Hematopoietic multipotent progenitor cell treated with erythropoietin and hydrocortisone succinate and interleukin-3 and kit ligand, for 4 days (in vitro differentiated cells): ENCODE data around the gene KRTAP10-6.
"Not testable (repeated sequence)": the region's sequence is repeated elsewhere in the genome, so short reads cannot be mapped to it uniquely, and the experiment has no call there.

ENCODE experiments used
- DNase-seq: peaks from one replicate; pipeline ENCODE4 v3.0.0-alpha.2; 2015

KRTAP10-6 gene

DNA sequence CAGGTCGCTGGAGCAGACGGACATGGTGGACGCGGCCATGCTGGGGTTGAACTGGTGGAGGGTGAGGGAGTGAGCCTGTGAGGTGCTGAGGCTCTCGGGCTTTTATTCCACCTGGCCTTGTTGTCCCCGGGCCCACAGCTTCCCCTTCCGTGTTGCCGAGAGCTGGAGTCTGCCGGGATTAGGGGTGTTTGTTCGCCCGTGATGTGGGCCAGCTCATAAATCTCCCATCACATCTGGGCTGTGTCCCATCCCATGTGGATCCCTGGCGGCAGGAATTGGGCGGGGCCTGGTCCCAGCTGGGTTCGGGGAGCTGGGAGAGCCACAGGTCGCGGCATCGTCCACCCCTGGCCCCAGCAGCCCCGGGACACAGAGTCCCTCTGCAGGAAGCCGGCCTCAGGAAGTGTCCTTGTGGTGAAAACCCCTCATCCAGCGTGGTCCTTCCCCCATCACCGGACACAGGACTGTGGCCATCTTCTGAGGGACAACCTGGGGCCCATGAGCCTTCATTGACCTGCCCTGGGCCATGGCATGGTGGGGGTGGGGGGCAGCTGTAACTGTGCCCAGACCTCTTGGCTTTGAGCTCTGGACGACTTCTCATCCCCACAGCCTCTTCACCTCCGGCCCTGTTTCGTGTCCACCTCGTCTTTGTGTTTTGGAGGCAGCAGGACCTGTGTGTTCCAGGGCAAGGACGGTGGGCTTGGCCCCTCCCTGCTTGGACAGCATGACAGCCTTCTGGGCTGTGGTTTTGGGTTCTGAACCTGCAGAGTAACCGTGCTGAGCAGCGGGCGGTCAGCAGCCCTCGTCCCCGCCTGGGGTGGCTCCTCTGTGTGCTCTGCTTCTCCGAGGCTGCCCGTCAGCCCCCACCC, at the start of gene KRTAP10-6:
KRTAP10-6 (minus strand) TSS at position 60 of the 866 bp plus-strand sequence; CDS start at position 39, 21 bp downstream.
- no peak for DNase-seq

GRCh38 chr21:44640761-44641160, 48.5 kb upstream of the KRTAP10-6 start:
- DNase-seq, result no peak

DNA sequence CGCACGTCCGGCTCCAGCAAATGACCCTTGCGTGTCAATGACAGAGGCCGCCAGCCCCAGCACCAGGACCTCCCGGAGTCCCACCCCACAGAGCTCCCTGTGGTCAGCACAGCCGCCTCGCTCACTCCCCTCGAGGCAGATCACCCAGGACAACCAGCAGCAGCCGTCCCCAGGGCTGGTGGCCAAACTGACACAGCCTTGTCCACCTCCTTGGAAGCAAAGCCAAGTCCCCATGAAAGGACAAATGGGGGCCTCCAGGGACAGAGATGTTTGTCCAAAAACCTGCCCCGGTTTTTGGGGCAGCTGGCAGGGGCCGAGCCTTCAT, 47.0 kb upstream of the KRTAP10-6 start:
- DNase-seq, result no peak

GRCh38 chr21:44638506-44639330, 46.4 kb upstream of the KRTAP10-6 start:
- not testable (repeated sequence) for DNase-seq

DNA sequence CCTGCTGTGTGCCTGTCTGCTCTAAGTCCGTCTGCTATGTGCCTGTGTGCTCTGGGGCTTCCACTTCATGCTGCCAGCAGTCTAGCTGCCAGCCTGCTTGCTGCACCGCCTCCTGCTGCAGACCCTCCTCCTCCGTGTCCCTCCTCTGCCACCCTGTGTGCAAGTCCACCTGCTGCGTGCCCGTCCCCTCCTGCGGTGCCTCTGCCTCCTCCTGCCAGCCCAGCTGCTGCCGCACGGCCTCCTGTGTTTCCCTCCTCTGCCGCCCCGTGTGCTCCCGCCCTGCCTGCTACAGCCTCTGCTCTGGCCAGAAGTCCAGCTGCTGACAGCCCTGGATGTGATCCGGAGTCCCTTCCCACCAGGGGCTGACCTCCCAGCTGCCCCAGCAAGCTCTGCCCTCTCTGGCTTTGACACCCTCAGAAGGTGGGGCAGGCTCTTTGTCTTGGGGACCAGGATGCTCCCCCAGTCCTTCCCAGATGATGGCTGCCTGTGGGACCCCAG, 45.6 kb upstream of the KRTAP10-6 start:
- not testable (repeated sequence) for DNase-seq

- DNase-seq, result no peak
Observed at GRCh38 chr21:44637018-44637850, 44.9 kb upstream of the KRTAP10-6 start, which contains the start of gene KRTAP10-10. Gene KRTAP10-10 (plus strand): TSS chr21:44637356. CDS start chr21:44637418, 62 bp downstream.

GRCh38 chr21:44636209-44637017, 44.1 kb upstream of the KRTAP10-6 start:
- DNase-seq, result no peak

DNA sequence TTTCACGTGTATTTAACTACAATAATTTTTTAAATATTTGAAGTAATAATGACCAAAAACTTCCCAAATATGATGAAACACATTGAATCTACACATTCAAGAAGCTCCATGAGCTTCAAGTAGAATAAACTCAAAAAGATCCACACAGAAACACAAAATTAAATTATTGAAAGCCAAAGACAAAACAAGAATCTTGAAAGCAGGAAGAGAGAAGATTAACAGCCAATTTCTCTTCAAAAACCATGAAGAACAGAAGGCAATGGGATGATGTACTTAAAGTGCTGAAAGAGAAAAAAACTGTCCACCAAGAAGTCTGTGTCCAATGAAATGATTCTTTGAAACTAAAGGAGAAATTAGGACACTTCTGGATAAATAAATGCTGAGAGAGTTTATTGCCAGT, 39.8 kb upstream of the KRTAP10-6 start:
- no peak for DNase-seq

- no peak for DNase-seq
Observed at GRCh38 chr21:44630440-44630839, 38.1 kb upstream of the KRTAP10-6 start.

DNA sequence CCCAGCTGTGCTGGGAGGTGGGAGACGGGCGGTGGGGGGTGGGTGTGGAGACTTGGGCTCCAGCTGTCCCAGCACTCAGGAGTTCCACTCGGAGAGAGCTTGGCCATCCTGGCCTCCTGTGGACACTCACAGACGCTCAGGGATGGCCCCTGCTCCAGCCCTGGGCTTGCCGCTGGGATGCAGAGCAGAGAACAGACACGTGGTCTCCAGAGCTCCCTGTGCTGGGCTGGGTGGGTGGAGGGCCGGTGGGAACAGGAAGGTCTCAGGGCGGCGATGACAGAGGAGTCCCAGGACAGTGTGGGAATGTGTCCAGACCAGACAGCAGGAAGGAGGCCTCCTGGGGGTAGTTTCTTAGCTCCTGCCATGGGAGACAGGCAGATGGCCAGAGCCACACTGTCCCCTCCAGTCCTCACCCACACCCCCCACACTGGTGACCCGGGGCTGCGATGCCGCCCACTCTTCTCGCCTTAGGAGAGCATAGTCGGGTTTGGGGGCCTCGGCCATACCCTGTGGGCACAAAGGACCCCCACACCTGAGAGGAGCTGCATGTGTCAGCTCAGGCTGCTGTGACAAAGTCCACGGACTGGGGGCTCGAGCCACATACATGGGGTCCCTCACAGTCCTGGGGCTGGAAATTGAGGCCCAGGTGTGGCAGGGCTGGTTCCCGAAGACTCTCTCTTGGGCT, 36.5 kb upstream of the KRTAP10-6 start:
- no peak for DNase-seq

- DNase-seq, result not testable (repeated sequence)
Observed at GRCh38 chr21:44627831-44628233, 35.5 kb upstream of the KRTAP10-6 start.

GRCh38 chr21:44627181-44627822, 35.0 kb upstream of the KRTAP10-6 start:
- DNase-seq, result not testable (repeated sequence)

DNA sequence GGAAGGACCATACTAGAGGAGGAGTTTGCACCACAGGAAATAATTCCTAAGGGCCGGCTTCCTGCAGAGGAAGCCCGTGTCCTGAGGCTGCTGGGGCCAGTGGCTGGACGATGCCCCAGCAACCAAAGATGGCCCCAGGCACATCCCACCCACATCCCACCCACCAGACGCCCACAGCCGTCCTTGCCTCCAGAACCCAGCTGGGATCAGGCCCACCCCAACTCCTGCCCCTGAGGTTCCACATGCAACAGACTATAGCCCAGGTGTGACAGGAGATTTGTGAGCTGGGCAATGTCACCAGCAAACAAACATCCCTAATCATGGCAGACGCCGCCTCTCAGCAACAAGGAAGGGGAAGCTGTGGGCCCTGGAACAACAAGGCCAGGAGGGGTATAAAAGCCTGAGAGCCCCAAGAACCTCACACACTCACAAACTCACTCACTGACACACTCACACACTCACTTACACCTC, 34.4 kb upstream of the KRTAP10-6 start, which contains the start of gene KRTAP10-9:
KRTAP10-9 (plus strand) TSS at position 421 of the 471 bp plus-strand sequence. CDS start 79 bp downstream, outside the sequence.
- no peak for DNase-seq

DNA sequence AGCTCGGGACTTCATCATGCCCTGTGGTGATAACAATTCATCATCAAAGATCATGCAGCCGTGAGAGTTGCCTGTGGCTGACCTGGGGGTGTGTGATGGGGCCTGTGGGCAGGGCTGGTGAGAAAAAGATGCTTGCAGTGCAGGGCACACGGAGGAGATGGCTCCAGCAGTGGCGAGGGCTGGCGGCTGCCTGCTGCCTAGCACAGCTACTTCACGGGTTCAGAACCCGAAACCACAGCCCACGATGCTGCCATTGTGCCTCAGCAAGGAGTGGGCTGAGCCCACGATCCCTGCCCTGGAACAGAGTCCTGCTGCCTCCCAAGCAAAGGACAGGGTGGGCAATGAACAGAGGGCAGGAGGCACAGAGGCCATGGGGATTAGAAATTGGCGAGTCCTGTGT, 34.0 kb upstream of the KRTAP10-6 start:
- DNase-seq, result no peak

GRCh38 chr21:44625756-44626155, 33.5 kb upstream of the KRTAP10-6 start:
- DNase-seq, result no peak

DNA sequence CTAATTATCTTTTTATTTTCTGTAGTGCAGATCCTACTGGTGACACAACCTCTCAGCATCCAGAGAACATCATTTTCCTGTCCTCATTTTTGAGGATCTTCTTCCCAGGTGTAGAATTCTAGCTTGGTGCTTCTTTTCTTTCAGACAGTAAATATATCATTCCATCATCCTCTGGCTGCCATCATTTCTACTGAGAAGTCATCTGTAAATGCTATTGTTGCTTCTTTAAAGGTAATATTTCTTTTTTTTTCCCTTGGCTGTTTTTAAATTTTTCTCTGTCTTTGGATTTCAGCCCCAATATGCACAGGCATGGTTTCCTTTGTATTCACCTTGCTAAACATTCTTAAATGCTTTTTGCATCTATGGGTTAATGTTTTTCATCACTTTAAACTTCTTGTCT, 31.3 kb upstream of the KRTAP10-6 start:
- no peak for DNase-seq

DNA sequence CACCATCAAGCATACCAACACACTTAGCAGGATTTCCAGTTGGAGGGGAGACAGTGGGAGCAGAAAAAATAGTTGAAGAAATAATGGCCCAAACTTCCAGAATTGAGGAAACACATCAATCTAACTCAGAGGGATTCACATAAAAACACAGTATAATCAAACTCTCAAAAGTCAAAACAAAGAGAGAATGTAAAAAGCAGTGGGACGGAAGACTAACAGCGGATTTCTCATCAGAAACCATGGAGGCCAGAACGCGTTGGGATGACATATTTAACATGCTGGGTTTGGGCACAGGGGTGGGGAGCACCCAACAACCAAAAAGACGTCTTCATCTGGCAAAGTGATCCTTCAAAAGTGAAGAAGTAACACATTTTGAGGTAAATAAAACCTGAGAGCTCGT, 27.6 kb upstream of the KRTAP10-6 start:
- no peak for DNase-seq

GRCh38 chr21:44618909-44619308, 26.6 kb upstream of the KRTAP10-6 start:
- DNase-seq, result no peak

- peak; percentile 20 for DNase-seq
Observed at GRCh38 chr21:44618504-44618903, 26.2 kb upstream of the KRTAP10-6 start.

DNA sequence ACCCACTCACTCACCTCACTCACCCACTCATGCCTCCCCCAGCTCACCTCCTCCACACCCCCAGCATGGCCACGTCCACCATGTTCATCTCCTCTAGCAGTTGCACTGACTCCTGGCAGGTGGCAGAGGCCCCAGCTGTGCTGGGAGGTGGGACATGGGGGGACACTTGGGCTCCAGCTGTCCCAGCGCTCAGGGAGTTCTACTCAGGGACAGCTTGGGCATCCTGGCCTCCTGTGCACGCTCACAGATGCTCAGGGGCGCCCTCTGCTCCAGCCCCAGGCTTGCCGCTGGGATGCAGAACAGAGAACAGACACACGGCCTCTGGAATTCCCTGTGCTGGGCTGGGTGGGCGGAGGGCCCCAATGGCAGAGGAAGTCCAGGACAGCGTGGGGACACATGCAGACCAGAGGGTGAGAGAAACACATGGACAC, 24.8 kb upstream of the KRTAP10-6 start:
- no peak for DNase-seq
